ENCODE measurements around the gene PDZD7.

Gene PDZD7

GRCh38 chr10:101001659-101002035, 29.3 kb downstream of the PDZD7 start:
- DNase-seq (ENCODE audit: low read depth in 2 of 2) = no peak

- no peak for DNase-seq (ENCODE audit: low read depth in 2 of 2)
These were observed 29.8 kb downstream of the PDZD7 start for GRCh38 chr10:101000915-101001658.

GRCh38 chr10:101000127-101000914, 30.6 kb downstream of the PDZD7 start:
- no peak for DNase-seq (ENCODE audit: low read depth in 2 of 2)

- no peak for DNase-seq (ENCODE audit: low read depth in 2 of 2)
These were observed 31.2 kb downstream of the PDZD7 start, which contains the start of gene LZTS2 for GRCh38 chr10:100999742-101000126. TSS of gene LZTS2 (plus strand) at chr10:100999808. CDS start at chr10:101002539, 2,731 bp downstream.

GRCh38 chr10:100998991-100999741, 31.8 kb downstream of the PDZD7 start:
- DNase-seq (ENCODE audit: low read depth in 2 of 2) = peak; percentile 64

- DNase-seq (ENCODE audit: low read depth in 2 of 2) = peak; percentile 36 to 56
These were observed 32.5 kb downstream of the PDZD7 start for GRCh38 chr10:100998183-100998990.

- DNase-seq (ENCODE audit: low read depth in 2 of 2) = peak; percentile 52 to 55
These were observed 33.4 kb downstream of the PDZD7 start for GRCh38 chr10:100997360-100998182.

- DNase-seq (ENCODE audit: low read depth in 2 of 2) = no peak
These were observed 34.1 kb downstream of the PDZD7 start for GRCh38 chr10:100996678-100997359.

- DNase-seq (ENCODE audit: low read depth in 2 of 2) = no peak
These were observed 35.7 kb downstream of the PDZD7 start for GRCh38 chr10:100995181-100995580.

GRCh38 chr10:100993986-100994708, 36.8 kb downstream of the PDZD7 start:
- DNase-seq (ENCODE audit: low read depth in 2 of 2) = no peak

GRCh38 chr10:100989088-100989487, 41.8 kb downstream of the PDZD7 start:
- no peak for DNase-seq (ENCODE audit: low read depth in 2 of 2)

- DNase-seq (ENCODE audit: low read depth in 2 of 2) = no peak
These were observed 42.8 kb downstream of the PDZD7 start for GRCh38 chr10:100988166-100988565.

- no peak for DNase-seq (ENCODE audit: low read depth in 2 of 2)
These were observed 43.3 kb downstream of the PDZD7 start for GRCh38 chr10:100987685-100988049.

GRCh38 chr10:100986952-100987684, 43.8 kb downstream of the PDZD7 start, which contains the start of the genes MRPL43 and TWNK:
TSS of gene MRPL43 (minus strand) at chr10:100987497. CDS start at chr10:100987443, 54 bp downstream.
TSS of gene TWNK (plus strand) at chr10:100987543. CDS start at chr10:100988211, 668 bp downstream.
- DNase-seq (ENCODE audit: low read depth in 2 of 2) = peak; percentile 76 to 77

GRCh38 chr10:100986623-100986951, 44.3 kb downstream of the PDZD7 start:
- no peak for DNase-seq (ENCODE audit: low read depth in 2 of 2)

GRCh38 chr10:100985336-100985735, 45.6 kb downstream of the PDZD7 start:
- DNase-seq (ENCODE audit: low read depth in 2 of 2) = no peak

- DNase-seq (ENCODE audit: low read depth in 2 of 2) = no peak
These were observed 46.2 kb downstream of the PDZD7 start for GRCh38 chr10:100984672-100985177.
